CD14-positive monocyte (primary cell): ENCODE measurements around the gene TOM1. TPM values are rescaled to one million over a fixed set of nuclear protein-coding genes. Genes with fewer than 3 reads are reported as not detected.

ENCODE experiments used
- DNase-seq, 3 donors: peaks; one replicate each; pipeline ENCODE4 v3.0.0-alpha.2; 2011 to 2022
- H2AFZ ChIP-seq: 2 replicates; pipeline ENCODE4 v1.6.0; 2012; ENCODE audit warnings: mild to moderate bottlenecking, low read depth, low read length, inconsistent platforms; ENCODE audit not compliant: insufficient read depth, poor library complexity, severe bottlenecking
- H3K27ac ChIP-seq, 2 donors: 1 replicate in 1 of 2; 2 replicates in 1 of 2; pipeline ENCODE4 v1.5.1; 2012 to 2013; ENCODE audit warnings: low read length in 2 of 2, control low read depth in 1 of 2, inconsistent platforms in 1 of 2, low read depth in 1 of 2, mild to moderate bottlenecking in 1 of 2
- H3K27me3 ChIP-seq, 2 donors: one replicate each; pipeline versions ENCODE4 v1.6.0 to v1.6.1; 2011 to 2013; ENCODE audit warnings: low read length in 2 of 2; ENCODE audit not compliant: control insufficient read depth in 2 of 2, insufficient read depth in 2 of 2
- H3K36me3 ChIP-seq, 2 donors: replicated peaks in 1 of 2; 1 replicate in 1 of 2; 2 replicates in 1 of 2; pipeline versions ENCODE4 v1.5.1 to v1.6.1; 2012 to 2013; ENCODE audit warnings: low read length in 2 of 2, control low read depth in 1 of 2, inconsistent platforms in 1 of 2, mild to moderate bottlenecking in 1 of 2; ENCODE audit not compliant: insufficient read depth in 2 of 2, control insufficient read depth in 1 of 2
- H3K4me1 ChIP-seq, 2 donors: 1 replicate in 1 of 2; 2 replicates in 1 of 2; pipeline versions ENCODE4 v1.5.1 to v1.6.1; 2012 to 2013; ENCODE audit warnings: low read length in 2 of 2, control low read depth in 1 of 2, inconsistent platforms in 1 of 2, mild to moderate bottlenecking in 1 of 2, moderate library complexity in 1 of 2; ENCODE audit not compliant: insufficient read depth in 2 of 2, control insufficient read depth in 1 of 2
- H3K4me2 ChIP-seq: replicated peaks from 2 replicates; pipeline ENCODE3; 2012; ENCODE audit warnings: low read length, moderate library complexity, mild to moderate bottlenecking; ENCODE audit not compliant: poor library complexity, severe bottlenecking; ENCODE audit errors: extremely low read depth
- H3K4me3 ChIP-seq, 3 experiments: fragments of 200-600 bp in 1 of 3; sonication (generic) in 1 of 3; replicated peaks in 1 of 3; 1 replicate in 2 of 3; 2 replicates in 1 of 3; pipeline ENCODE4 v1.5.1; 2011 to 2013; ENCODE audit warnings: low read length in 3 of 3, mild to moderate bottlenecking in 3 of 3, control low read depth in 2 of 3, low read depth in 2 of 3, inconsistent platforms in 1 of 3, moderate library complexity in 1 of 3
- H3K79me2 ChIP-seq: 2 replicates; pipeline ENCODE4 v1.6.0; 2012; ENCODE audit warnings: mild to moderate bottlenecking, control low read depth, inconsistent platforms, low read length, moderate library complexity; ENCODE audit not compliant: insufficient read depth
- H3K9ac ChIP-seq: 2 replicates; pipeline ENCODE4 v1.6.0; 2017; ENCODE audit warnings: low read length, mild to moderate bottlenecking; ENCODE audit not compliant: insufficient read depth, poor library complexity, severe bottlenecking
- H3K9me3 ChIP-seq, 2 donors: replicated peaks in 1 of 2; 1 replicate in 1 of 2; 2 replicates in 1 of 2; pipeline versions ENCODE4 v1.5.1 to v1.6.1; 2012 to 2013; ENCODE audit warnings: low read length in 2 of 2, control low read depth in 1 of 2; ENCODE audit not compliant: control insufficient read depth in 1 of 2, insufficient read depth in 1 of 2
- H4K20me1 ChIP-seq: 2 replicates; pipeline ENCODE4 v1.6.0; 2012; ENCODE audit warnings: mild to moderate bottlenecking, low read length, control low read depth, moderate library complexity; ENCODE audit not compliant: insufficient read depth
- H3K27ac Mint-ChIP-seq, 7 donors: one replicate each; pipeline ENCODE4 v1.8.0; 2020; ENCODE audit warnings: mild to moderate bottlenecking in 7 of 7, mixed read lengths in 7 of 7, moderate library complexity in 6 of 7, inconsistent platforms in 2 of 7
- H3K27me3 Mint-ChIP-seq, 3 donors: one replicate each; pipeline ENCODE4 v1.8.0; 2021 to 2022; ENCODE audit warnings: low read depth in 3 of 3, mild to moderate bottlenecking in 3 of 3, mixed read lengths in 3 of 3, moderate library complexity in 3 of 3, inconsistent platforms in 1 of 3
- H3K36me3 Mint-ChIP-seq, 2 donors: one replicate each; pipeline ENCODE4 v1.8.0; 2020; ENCODE audit warnings: mixed read lengths in 2 of 2, inconsistent platforms in 1 of 2, mild to moderate bottlenecking in 1 of 2
- H3K4me1 Mint-ChIP-seq: one replicate; pipeline ENCODE4 v1.8.0; 2020; ENCODE audit warnings: mild to moderate bottlenecking, mixed read lengths
- H3K4me3 Mint-ChIP-seq, 2 donors: one replicate each; pipeline ENCODE4 v1.8.0; 2020; ENCODE audit warnings: mild to moderate bottlenecking in 2 of 2, mixed read lengths in 2 of 2, moderate library complexity in 1 of 2
- H3K9me3 Mint-ChIP-seq, 7 donors: one replicate each; pipeline ENCODE4 v1.8.0; 2020 to 2022; ENCODE audit warnings: mixed read lengths in 7 of 7, mild to moderate bottlenecking in 6 of 7, moderate library complexity in 6 of 7, inconsistent platforms in 2 of 7
- WGBS: methylation state at CpG from one replicate; pipeline ENCODE4 v1.1.5; 2013; ENCODE audit warnings: missing lambda C conversion rate; ENCODE audit not compliant: insufficient coverage; 5-methylcytosine and 5-hydroxymethylcytosine counted together
- intact Hi-C, 2 donors: fragments of 100-400 bp; cut with micrococcal nuclease; formaldehyde crosslinking; loops; one replicate each; pipeline versions ENCODE4 v1.15.0 to v1.15.1; 2023
- polyA plus RNA-seq, 3 donors: library from polyadenylated mRNA; depleted of rRNA in 1 of 3; unstranded in 2 of 3; stranded (reverse) in 1 of 3; fragments of 300-500 nt in 2 of 3; fragments of >200 nt in 1 of 3; fragmentation: Illumina TruSeq in 2 of 3; gene quantifications; 1 replicate in 2 of 3; 2 replicates in 1 of 3; pipeline ENCODE4 v1.2.3, GENCODE V29; 2012 to 2021
- TF ChIP-seq, protein P1 (sequence below): fragments of 200-600 bp; IDR thresholded peaks from one replicate; pipeline ENCODE4 v1.8.0; 2022; ENCODE audit warnings: antibody characterized with exemption, mild to moderate bottlenecking

TOM1 gene
- polyA plus RNA-seq, 3 donors, result 80.5 to 167 (median 120) TPM

DNA sequence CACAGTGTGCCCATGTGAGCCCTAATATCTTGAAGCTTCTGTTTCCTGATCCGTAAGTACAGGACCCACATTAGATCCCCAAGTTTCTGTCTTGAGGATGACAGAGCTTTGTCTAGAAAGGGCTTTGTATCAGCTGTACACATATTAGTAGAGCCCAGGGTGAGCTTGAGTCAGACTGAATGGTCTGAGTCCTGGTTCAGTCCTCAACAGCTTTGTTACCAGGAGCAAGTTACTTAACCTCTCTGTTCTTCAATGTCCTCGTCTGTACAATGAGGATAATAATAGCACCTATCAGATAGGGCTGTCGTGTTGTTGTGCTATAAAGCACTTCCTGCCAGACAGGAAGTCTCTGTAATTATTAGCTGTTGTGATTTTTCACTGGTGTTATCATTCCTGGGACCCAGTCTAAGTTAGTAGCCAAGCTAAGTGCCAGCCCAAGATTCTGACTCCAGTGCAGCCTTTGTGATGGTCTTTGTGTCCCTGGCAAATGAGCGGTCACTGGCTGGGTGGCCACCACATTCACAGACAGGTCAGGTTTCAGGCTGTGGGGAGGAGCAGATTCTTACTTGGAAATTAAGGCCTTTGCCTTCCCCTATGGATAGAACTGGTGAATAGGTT lies 6.8 kb downstream of the TOM1 start:
- WGBS, result no CpG with 5 or more reads among the region's 4 CpGs
- intact Hi-C loops, result no loop called here
- H3K79me2 ChIP-seq, result peaks cover 97% of the 10 kb centered on the region
- no peak overlapping the region for H2AFZ ChIP-seq
- peaks cover 55 to 74% of the 10 kb centered on the region in 2 donors for H3K4me1 ChIP-seq
- peaks cover 75% of the 10 kb centered on the region in 2 donors for H3K36me3 Mint-ChIP-seq
- H3K9ac ChIP-seq, result no peak overlapping the region
- H3K36me3 ChIP-seq, result peaks cover 22 to 64% of the 10 kb centered on the region in 2 donors
- H3K27ac ChIP-seq, result peak overlapping the region in 1 of 2 donors; percentile 59
- no peaks in the 10 kb centered on the region for H3K27me3 Mint-ChIP-seq
- H3K4me3 Mint-ChIP-seq, result no peak overlapping the region
- TF ChIP-seq, protein P1, sequence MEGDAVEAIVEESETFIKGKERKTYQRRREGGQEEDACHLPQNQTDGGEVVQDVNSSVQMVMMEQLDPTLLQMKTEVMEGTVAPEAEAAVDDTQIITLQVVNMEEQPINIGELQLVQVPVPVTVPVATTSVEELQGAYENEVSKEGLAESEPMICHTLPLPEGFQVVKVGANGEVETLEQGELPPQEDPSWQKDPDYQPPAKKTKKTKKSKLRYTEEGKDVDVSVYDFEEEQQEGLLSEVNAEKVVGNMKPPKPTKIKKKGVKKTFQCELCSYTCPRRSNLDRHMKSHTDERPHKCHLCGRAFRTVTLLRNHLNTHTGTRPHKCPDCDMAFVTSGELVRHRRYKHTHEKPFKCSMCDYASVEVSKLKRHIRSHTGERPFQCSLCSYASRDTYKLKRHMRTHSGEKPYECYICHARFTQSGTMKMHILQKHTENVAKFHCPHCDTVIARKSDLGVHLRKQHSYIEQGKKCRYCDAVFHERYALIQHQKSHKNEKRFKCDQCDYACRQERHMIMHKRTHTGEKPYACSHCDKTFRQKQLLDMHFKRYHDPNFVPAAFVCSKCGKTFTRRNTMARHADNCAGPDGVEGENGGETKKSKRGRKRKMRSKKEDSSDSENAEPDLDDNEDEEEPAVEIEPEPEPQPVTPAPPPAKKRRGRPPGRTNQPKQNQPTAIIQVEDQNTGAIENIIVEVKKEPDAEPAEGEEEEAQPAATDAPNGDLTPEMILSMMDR, result no peak
- no peaks in the 10 kb centered on the region for H3K27me3 ChIP-seq
- peak overlapping the region; percentile 4 for H3K4me2 ChIP-seq
- H3K4me1 Mint-ChIP-seq, result peaks cover 62% of the 10 kb centered on the region
- no peak for DNase-seq
- no peaks in the 10 kb centered on the region for H3K9me3 ChIP-seq
- H3K9me3 Mint-ChIP-seq, result peaks cover 0 to 3% (median 0%) of the 10 kb centered on the region in 7 donors
- peaks cover 93% of the 10 kb centered on the region for H4K20me1 ChIP-seq
- H3K27ac Mint-ChIP-seq, result peak overlapping the region in 4 of 7 donors; percentile 2 to 76 (median 48)
- H3K4me3 ChIP-seq, result no peak overlapping the region

DNA sequence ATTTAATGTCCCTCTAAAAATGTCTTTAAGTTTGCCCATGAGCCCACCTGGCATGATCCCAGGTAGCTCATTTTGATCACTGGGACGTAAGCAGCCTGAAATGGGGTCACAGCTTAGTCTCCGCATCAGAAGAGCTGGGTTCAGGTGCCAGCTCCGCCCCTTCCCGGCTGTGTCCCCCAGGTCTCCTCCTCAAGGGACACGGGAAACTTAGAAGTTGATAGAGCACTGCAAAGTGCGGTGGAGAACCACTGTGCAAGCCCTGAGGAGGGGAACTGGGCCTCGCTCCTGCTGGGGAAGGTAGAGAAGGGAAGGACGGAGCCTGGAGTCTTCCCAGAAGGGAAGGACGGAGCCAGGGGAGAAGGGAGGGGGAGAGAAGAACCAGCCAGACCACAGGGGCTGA lies 7.7 kb downstream of the TOM1 start:
- Mint-ChIP-seq H3K27me3 (no peaks in the 10 kb centered on the region), H3K27ac (peak overlapping the region in 5 of 7 donors; percentile 3 to 79 (median 38)), H3K4me3 (no peak overlapping the region), H3K4me1 (peaks cover 68% of the 10 kb centered on the region), H3K9me3 (peaks cover 0 to 3% (median 0%) of the 10 kb centered on the region in 7 donors), H3K36me3 (peaks cover 80 to 82% of the 10 kb centered on the region in 2 donors)
- Histone ChIP-seq H2AFZ (no peak overlapping the region), H3K79me2 (peaks cover 100% of the 10 kb centered on the region), H3K27ac (peak overlapping the region in 1 of 2 donors; percentile 59), H3K9me3 (no peaks in the 10 kb centered on the region), H3K36me3 (peaks cover 22 to 72% of the 10 kb centered on the region in 2 donors), H4K20me1 (peaks cover 97% of the 10 kb centered on the region), H3K27me3 (no peaks in the 10 kb centered on the region), H3K9ac (no peak overlapping the region), H3K4me2 (peak overlapping the region; percentile 0), H3K4me3 (peak overlapping the region in 1 of 3 experiments; percentile 14), H3K4me1 (peaks cover 47 to 68% of the 10 kb centered on the region in 2 donors)
- WGBS, result 91% methylated on average over 9 of the region's 9 CpGs
- intact Hi-C loops, result no loop called here
- no peak for DNase-seq
- TF ChIP-seq, protein P1, result no peak
